Measurements from ENCODE around the gene RAB36. TPM values are rescaled to one million over a fixed set of nuclear protein-coding genes. Genes with fewer than 3 reads are reported as not detected.
A peak's percentile ranks its signal among the peaks of the same experiment; 100 is the strongest.

The RAB36 gene
- total and polyA plus RNA-seq, 9 of the 15 experiments (the other 6 are each of a cell fraction or from before 2014, with no cell fraction given): 0.04 to 0.50 (median 0.08) TPM; not detected in 3

DNA sequence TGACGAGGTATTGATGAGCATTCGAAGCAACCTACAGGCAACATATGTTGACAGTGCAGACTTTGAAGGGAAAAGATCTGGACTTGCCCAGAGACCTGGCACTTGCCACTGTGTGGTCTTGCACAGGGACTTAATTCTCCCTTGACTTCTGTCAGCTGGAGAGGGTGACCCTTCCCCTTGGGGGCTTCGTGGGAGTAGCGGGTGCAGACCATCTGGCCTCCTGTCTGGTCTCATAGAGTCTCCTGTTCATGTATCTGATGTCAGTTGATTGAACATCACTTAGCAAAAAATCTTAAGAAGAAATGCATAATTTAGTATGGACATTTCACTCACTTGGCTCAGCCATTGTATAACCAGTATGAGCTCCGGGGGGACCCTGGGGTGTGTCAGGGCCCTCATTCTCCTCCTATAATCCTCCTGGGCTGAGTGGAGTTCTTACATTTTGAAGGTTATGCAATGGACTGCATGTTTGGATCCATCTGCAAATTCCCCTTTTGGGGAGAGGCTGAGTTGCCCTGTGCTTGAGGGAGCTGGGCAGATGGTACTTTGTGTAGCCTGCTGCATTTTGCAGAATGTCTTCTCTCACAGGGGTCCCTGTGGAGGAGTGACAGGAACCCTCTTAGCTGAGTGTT, 48.0 kb downstream of the RAB36 start:
- peaks cover 90% of the 10 kb centered on the region for H3K79me2 ChIP-seq (ENCODE audit: control insufficient read depth, insufficient read depth, low read length)

GRCh38 chr22:23193882-23194281, 48.6 kb downstream of the RAB36 start:
- H3K79me2 ChIP-seq (ENCODE audit: control insufficient read depth, insufficient read depth, low read length): peaks cover 90% of the 10 kb centered on the region
- H3K4me1 ChIP-seq (replicated peaks in 1 of 2; ENCODE audit: control insufficient read depth in 2 of 2, insufficient read depth in 2 of 2, low read length in 2 of 2): peaks cover 16 to 26% of the 10 kb centered on the region in 2 experiments
- in situ Hi-C loops (cut with MboI) (no loop called here), intact Hi-C loops (cut with micrococcal nuclease) (no loop called here)
- no TSS peak for BruUV-seq (replicated peaks)
- 85% methylated on average over 5 of the region's 5 CpGs for WGBS (ENCODE audit: insufficient coverage, low coverage, missing lambda C conversion rate)
- peaks cover 66% of the 10 kb centered on the region for H4K20me1 ChIP-seq (replicated peaks; ENCODE audit: control insufficient read depth, insufficient read depth, low read length)
- H3K27me3 ChIP-seq (ENCODE audit: control insufficient read depth in 2 of 2, insufficient read depth in 2 of 2, low read length in 2 of 2): no peaks in the 10 kb centered on the region
- H3K9me3 ChIP-seq (replicated peaks; ENCODE audit: control insufficient read depth, insufficient read depth, low read depth, low read length): no peaks in the 10 kb centered on the region
- peaks cover 42% of the 10 kb centered on the region for H3K9me1 ChIP-seq (ENCODE audit: control insufficient read depth, insufficient read depth, low read length)
- no peak for ATAC-seq
- POLR2A ChIA-PET: interaction anchor here (0.6 to 86.5 kb wide), 6 partner anchors 7 to 156 kb away, joined by 3 to 3476 read pairs (median 4); partner anchors contain the start of genes BCR and RAB36
- no peak overlapping the region for H2AFZ ChIP-seq (ENCODE audit: low read depth, low read length)
- CTCF ChIA-PET (ENCODE audit: low intra/inter-chr PET ratio): no interaction called here
- H3K27ac ChIP-seq (ENCODE audit: extremely low read depth, low read depth, low read length): no peak overlapping the region
- H3K9ac ChIP-seq (ENCODE audit: insufficient read depth in 1 of 2, low read depth in 2 of 2, low read length in 2 of 2): peak overlapping the region in 1 of 2 experiments; percentile 17; a peak in 2 of 4 replicates
- no peak for DNase-seq (ENCODE audit: extremely low read depth in 1 of 4, low spot score in 3 of 4)
- no peak overlapping the region for H3K4me3 ChIP-seq
- H3K36me3 ChIP-seq (ENCODE audit: control insufficient read depth, insufficient read depth, low read length): peaks cover 75% of the 10 kb centered on the region; the same call in 2 of the 3 replicates
- no peak overlapping the region for H3K4me2 ChIP-seq (ENCODE audit: insufficient read depth, low read length)
- no peak for FAIRE-seq
- TF ChIP-seq CREB3L1 (IDR thresholded peaks at IDR 0.05; ENCODE audit: borderline replicate concordance, low read depth): no peak
- no peak for TF ChIP-seq BMI1 (IDR thresholded peaks at IDR 0.05; ENCODE audit: low read length)
- TF ChIP-seq, protein P1, sequence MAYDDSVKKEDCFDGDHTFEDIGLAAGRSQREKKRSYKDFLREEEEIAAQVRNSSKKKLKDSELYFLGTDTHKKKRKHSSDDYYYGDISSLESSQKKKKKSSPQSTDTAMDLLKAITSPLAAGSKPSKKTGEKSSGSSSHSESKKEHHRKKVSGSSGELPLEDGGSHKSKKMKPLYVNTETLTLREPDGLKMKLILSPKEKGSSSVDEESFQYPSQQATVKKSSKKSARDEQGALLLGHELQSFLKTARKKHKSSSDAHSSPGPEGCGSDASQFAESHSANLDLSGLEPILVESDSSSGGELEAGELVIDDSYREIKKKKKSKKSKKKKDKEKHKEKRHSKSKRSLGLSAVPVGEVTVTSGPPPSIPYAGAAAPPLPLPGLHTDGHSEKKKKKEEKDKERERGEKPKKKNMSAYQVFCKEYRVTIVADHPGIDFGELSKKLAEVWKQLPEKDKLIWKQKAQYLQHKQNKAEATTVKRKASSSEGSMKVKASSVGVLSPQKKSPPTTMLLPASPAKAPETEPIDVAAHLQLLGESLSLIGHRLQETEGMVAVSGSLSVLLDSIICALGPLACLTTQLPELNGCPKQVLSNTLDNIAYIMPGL (CRISPR knock-in tag; IDR thresholded peaks at IDR 0.05): 0 out of 2 replicates have a peak, but pooled peaks have one; percentile 65
- no peak for TF ChIP-seq L3MBTL2 (IDR thresholded peaks at IDR 0.05)
- TF ChIP-seq, protein P2, sequence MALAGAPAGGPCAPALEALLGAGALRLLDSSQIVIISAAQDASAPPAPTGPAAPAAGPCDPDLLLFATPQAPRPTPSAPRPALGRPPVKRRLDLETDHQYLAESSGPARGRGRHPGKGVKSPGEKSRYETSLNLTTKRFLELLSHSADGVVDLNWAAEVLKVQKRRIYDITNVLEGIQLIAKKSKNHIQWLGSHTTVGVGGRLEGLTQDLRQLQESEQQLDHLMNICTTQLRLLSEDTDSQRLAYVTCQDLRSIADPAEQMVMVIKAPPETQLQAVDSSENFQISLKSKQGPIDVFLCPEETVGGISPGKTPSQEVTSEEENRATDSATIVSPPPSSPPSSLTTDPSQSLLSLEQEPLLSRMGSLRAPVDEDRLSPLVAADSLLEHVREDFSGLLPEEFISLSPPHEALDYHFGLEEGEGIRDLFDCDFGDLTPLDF (CRISPR knock-in tag; IDR thresholded peaks at IDR 0.05): 0 out of 2 replicates have a peak, but pooled peaks have one; percentile 29

More for the DNA sequence above, 48.0 kb downstream of the RAB36 start:
- no peaks in the 10 kb centered on the region for H3K27me3 ChIP-seq (ENCODE audit: control insufficient read depth in 2 of 2, insufficient read depth in 2 of 2, low read length in 2 of 2)
- TF ChIP-seq, protein P3, sequence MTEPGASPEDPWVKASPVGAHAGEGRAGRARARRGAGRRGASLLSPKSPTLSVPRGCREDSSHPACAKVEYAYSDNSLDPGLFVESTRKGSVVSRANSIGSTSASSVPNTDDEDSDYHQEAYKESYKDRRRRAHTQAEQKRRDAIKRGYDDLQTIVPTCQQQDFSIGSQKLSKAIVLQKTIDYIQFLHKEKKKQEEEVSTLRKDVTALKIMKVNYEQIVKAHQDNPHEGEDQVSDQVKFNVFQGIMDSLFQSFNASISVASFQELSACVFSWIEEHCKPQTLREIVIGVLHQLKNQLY (CRISPR knock-in tag; conservative IDR thresholded peaks at IDR 0.05): peak in 1 of 2 experiments; percentile 29; a peak in 1 of 4 replicates
- no peak for TF ChIP-seq TGIF2 (CRISPR knock-in tag; IDR thresholded peaks at IDR 0.05)
- H3K4me1 ChIP-seq (replicated peaks in 1 of 2; ENCODE audit: control insufficient read depth in 2 of 2, insufficient read depth in 2 of 2, low read length in 2 of 2): peaks cover 14 to 22% of the 10 kb centered on the region in 2 experiments
- H3K9me3 ChIP-seq (replicated peaks; ENCODE audit: control insufficient read depth, insufficient read depth, low read depth, low read length): no peaks in the 10 kb centered on the region
- no peak overlapping the region for H2AFZ ChIP-seq (ENCODE audit: low read depth, low read length)
- H3K36me3 ChIP-seq (ENCODE audit: control insufficient read depth, insufficient read depth, low read length): peaks cover 72% of the 10 kb centered on the region
- no peak overlapping the region; a peak in 1 of 4 replicates for H3K9ac ChIP-seq (ENCODE audit: insufficient read depth in 1 of 2, low read depth in 2 of 2, low read length in 2 of 2)
- no peak overlapping the region for H3K27ac ChIP-seq (ENCODE audit: extremely low read depth, low read depth, low read length)
- intact Hi-C loops (cut with micrococcal nuclease): no loop called here
- H3K4me3 ChIP-seq: no peak overlapping the region
- WGBS (ENCODE audit: insufficient coverage, low coverage, missing lambda C conversion rate): 86% methylated on average over 5 of the region's 5 CpGs
- no TSS peak for BruUV-seq (replicated peaks)
- no peak for FAIRE-seq
- ChIA-PET POLR2A (interaction anchor here (0.6 to 86.5 kb wide), 5 partner anchors 7 to 84 kb away, joined by 3 to 3476 read pairs (median 5); partner anchors contain the start of genes BCR and RAB36), CTCF (ENCODE audit: low intra/inter-chr PET ratio) (no interaction called here)
- in situ Hi-C loops (cut with MboI): no loop called here
- H4K20me1 ChIP-seq (replicated peaks; ENCODE audit: control insufficient read depth, insufficient read depth, low read length): peaks cover 64% of the 10 kb centered on the region
- no peak overlapping the region for H3K4me2 ChIP-seq (ENCODE audit: insufficient read depth, low read length)
- H3K9me1 ChIP-seq (ENCODE audit: control insufficient read depth, insufficient read depth, low read length): peaks cover 42% of the 10 kb centered on the region
- ATAC-seq: peak; percentile 2
- DNase-seq (ENCODE audit: extremely low read depth in 1 of 4, low spot score in 3 of 4): no peak

All from K562 (cell line).